Adrenal gland (tissue), 19 donors: ENCODE measurements around the gene PEAR1. TPM values are rescaled to one million over a fixed set of nuclear protein-coding genes. Genes with fewer than 3 reads are reported as not detected.

Experiments used
- DNase-seq, 7 donors: peaks; one replicate each; pipeline ENCODE4 v3.0.0-alpha.2; 2019 to 2020
- H3K27ac ChIP-seq, 5 donors: fragments of 200-600 bp; sonication (generic) in 4 of 5; 1 replicate in 3 of 5; 2 replicates in 2 of 5; pipeline versions ENCODE4 v1.5.1 to v1.8.0; 2016 to 2020; ENCODE audit warnings: mild to moderate bottlenecking in 1 of 5
- H3K27me3 ChIP-seq: fragments of 200-600 bp; 2 replicates; pipeline ENCODE4 v1.8.0; 2021
- H3K36me3 ChIP-seq, 2 donors: fragments of 200-600 bp; replicated peaks in 1 of 2; 1 replicate in 1 of 2; 2 replicates in 1 of 2; pipeline versions ENCODE4 v1.5.1 to v1.8.0; 2018 to 2022
- H3K4me1 ChIP-seq, 2 donors: fragments of 200-600 bp; replicated peaks in 1 of 2; 1 replicate in 1 of 2; 2 replicates in 1 of 2; pipeline versions ENCODE4 v1.5.1 to v1.8.0; 2018 to 2021
- H3K4me3 ChIP-seq, 4 donors: fragments of 200-600 bp; sonication (generic) in 3 of 4; one replicate each; pipeline ENCODE4 v1.5.1; 2016 to 2018
- H3K9me3 ChIP-seq, 3 donors: fragments of 200-600 bp; sonication (generic) in 1 of 3; replicated peaks in 1 of 3; 1 replicate in 2 of 3; 2 replicates in 1 of 3; pipeline versions ENCODE4 v1.5.1 to v1.8.0; 2016 to 2021
- POLR2A ChIP-seq, 2 donors: fragments of 450-650 bp; IDR thresholded peaks; one replicate each; pipeline ENCODE4 v1.6.1; 2017; ENCODE audit warnings: antibody characterized with exemption in 2 of 2, mild to moderate bottlenecking in 2 of 2, moderate library complexity in 1 of 2
- WGBS, 4 donors: extraction: QIAGEN DNeasy Blood & Tissue Kit in 2 of 4; methylation state at CpG; one replicate each; pipeline versions ENCODE4 v1.1.5 to v1.1.7; 2013 to 2017; 5-methylcytosine and 5-hydroxymethylcytosine counted together
- intact Hi-C, 2 donors: fragments of 100-400 bp; cut with DNase I; formaldehyde crosslinking; loops; one replicate each; pipeline versions ENCODE4 v1.14.1 to v1.15.0; 2022 to 2023
- long read RNA-seq, 10 donors: library from polyadenylated mRNA in 3 of 10; unstranded in 2 of 10; stranded (forward) in 1 of 10; transcript quantifications; one replicate each; pipeline ENCODE4 v2.0.0 and lab custom pipeline, GENCODE V29; 2021 to 2026
- polyA plus RNA-seq, 3 donors: library from polyadenylated mRNA; stranded (reverse); fragments of 200-250 nt in 2 of 3; fragments of 350-450 nt in 1 of 3; fragmentation: Illumina TruSeq in 1 of 3; extraction: RNeasy Lipid Tissue Mini Kit (QIAGEN cat#74804) in 1 of 3; gene quantifications; one replicate each; pipeline ENCODE4 v1.2.3, GENCODE V29; 2013 to 2014
- total RNA-seq, 9 donors: library from RNA; depleted of rRNA in 4 of 9; stranded (reverse); fragments of >200 nt in 4 of 9; fragments of 120-200 nt in 1 of 9; fragmentation: NEBNext Ultra II Directional in 1 of 9; extraction: Animal tissue kit (Norgen Biotek cat#: 25700) in 1 of 9; gene quantifications; one replicate each; pipeline versions ENCODE4 v1.1.0 to v1.2.4, GENCODE V29; 2013 to 2023
- TF ChIP-seq, protein P1 (sequence below), 6 experiments: fragments of 450-650 bp in 4 of 6; fragments of 200-600 bp in 2 of 6; sonication (generic) in 1 of 6; IDR thresholded peaks; 1 replicate in 5 of 6; 2 replicates in 1 of 6; pipeline versions ENCODE4 v1.5.1 to v1.8.0; 2016 to 2021; ENCODE audit warnings: antibody characterized with exemption in 6 of 6, mild to moderate bottlenecking in 2 of 6, moderate library complexity in 1 of 6
- donor health status: healthy with polysubstance abuse.
- donor health status: Bipolar disorder and iron deficiency.
- donor health status: DM: yes; HTN: yes; CAD: no.
- donor health status: DM: no; HTN: no; CAD: no.
- donor health status: DM: no; HTN: no; CAD: no.
- donor health status: DM: yes; HTN: yes; CAD: no.

PEAR1 gene, protein sequence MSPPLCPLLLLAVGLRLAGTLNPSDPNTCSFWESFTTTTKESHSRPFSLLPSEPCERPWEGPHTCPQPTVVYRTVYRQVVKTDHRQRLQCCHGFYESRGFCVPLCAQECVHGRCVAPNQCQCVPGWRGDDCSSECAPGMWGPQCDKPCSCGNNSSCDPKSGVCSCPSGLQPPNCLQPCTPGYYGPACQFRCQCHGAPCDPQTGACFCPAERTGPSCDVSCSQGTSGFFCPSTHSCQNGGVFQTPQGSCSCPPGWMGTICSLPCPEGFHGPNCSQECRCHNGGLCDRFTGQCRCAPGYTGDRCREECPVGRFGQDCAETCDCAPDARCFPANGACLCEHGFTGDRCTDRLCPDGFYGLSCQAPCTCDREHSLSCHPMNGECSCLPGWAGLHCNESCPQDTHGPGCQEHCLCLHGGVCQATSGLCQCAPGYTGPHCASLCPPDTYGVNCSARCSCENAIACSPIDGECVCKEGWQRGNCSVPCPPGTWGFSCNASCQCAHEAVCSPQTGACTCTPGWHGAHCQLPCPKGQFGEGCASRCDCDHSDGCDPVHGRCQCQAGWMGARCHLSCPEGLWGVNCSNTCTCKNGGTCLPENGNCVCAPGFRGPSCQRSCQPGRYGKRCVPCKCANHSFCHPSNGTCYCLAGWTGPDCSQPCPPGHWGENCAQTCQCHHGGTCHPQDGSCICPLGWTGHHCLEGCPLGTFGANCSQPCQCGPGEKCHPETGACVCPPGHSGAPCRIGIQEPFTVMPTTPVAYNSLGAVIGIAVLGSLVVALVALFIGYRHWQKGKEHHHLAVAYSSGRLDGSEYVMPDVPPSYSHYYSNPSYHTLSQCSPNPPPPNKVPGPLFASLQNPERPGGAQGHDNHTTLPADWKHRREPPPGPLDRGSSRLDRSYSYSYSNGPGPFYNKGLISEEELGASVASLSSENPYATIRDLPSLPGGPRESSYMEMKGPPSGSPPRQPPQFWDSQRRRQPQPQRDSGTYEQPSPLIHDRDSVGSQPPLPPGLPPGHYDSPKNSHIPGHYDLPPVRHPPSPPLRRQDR
- total RNA-seq = 10 to 100 TPM in 5 of 9 donors, 1 to 10 TPM in 4; 4.5 to 31.1 (median 11.0) TPM
- 10 to 100 TPM in 1 of 3 donors, 1 to 10 TPM in 2; 4.2 to 15.1 (median 6.2) TPM for polyA plus RNA-seq
- long read RNA-seq, donor 1 = 0 reads
- long read RNA-seq, donor 2 = 0 reads
- long read RNA-seq, donor 3, partial matches to known transcripts = 9 of 9 reads
- long read RNA-seq, donor 3, other reads (novel, unspliced or antisense) = 0 of 9 reads
- long read RNA-seq, donor 4, partial matches to known transcripts = 0 of 3 reads
- long read RNA-seq, donor 4, other reads (novel, unspliced or antisense) = 3 of 3 reads
- long read RNA-seq, donor 5, full-length matches to known transcripts = 4 of 12 reads
- long read RNA-seq, donor 5, partial matches to known transcripts = 2 of 12 reads
- long read RNA-seq, donor 5, other reads (novel, unspliced or antisense) = 6 of 12 reads
- long read RNA-seq, donor 6, partial matches to known transcripts = 1 of 6 reads
- long read RNA-seq, donor 6, other reads (novel, unspliced or antisense) = 5 of 6 reads
- long read RNA-seq, donor 7 = 0 reads
- long read RNA-seq, donor 8, partial matches to known transcripts = 9 of 9 reads
- long read RNA-seq, donor 8, other reads (novel, unspliced or antisense) = 0 of 9 reads
- long read RNA-seq, donor 9 = 0 reads
- long read RNA-seq, donor 10, partial matches to known transcripts = 9 of 9 reads
- long read RNA-seq, donor 10, other reads (novel, unspliced or antisense) = 0 of 9 reads

DNA sequence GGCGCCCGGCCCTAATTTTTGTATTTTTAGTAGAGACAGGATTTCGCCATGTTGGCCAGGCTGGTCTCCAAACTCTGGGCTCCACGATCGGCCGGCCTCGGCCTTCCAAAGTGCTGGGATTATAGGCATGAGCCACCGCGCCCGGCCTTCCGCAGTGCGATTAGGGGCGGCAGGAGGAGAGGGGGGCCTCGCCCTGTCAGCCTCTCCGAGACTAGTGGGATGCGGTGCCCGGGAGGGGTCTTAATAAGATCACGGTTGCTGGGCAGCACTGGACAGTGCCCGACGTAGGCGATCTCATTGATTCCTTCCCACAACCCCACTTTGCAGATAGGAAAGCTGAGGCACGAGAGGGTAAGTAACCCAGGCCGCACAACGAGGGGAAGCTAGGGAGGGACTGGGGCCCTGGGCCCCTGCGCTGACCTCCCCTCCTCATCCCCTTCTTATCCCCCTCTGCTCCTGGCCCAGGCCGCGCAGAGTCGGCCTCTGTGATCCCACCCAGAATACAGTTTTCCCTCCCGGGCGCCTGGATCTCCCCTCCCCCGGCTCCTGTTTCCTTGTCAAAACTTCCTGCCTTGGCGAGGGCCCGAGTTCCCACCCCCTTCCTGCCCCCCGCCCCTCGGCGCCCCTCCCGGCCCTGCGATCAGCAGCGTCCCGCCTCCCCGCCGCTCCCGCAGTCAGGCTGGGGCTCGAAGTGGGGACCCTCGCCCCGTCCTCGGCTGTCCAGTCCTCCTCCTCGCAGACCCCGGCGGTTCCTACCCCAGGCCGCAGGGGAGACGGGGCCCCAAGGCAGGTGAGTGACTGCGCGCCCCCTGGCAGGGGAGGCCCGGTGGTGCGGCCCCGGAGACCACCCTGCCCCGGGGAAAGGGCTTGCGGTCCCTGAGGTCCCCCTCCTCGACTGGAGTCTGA, at the start of gene PEAR1:
Gene PEAR1 (plus strand): TSS at position 671 of the 906 bp plus-strand sequence. CDS start 10,209 bp downstream, outside the sequence.
- TF ChIP-seq, protein P1, sequence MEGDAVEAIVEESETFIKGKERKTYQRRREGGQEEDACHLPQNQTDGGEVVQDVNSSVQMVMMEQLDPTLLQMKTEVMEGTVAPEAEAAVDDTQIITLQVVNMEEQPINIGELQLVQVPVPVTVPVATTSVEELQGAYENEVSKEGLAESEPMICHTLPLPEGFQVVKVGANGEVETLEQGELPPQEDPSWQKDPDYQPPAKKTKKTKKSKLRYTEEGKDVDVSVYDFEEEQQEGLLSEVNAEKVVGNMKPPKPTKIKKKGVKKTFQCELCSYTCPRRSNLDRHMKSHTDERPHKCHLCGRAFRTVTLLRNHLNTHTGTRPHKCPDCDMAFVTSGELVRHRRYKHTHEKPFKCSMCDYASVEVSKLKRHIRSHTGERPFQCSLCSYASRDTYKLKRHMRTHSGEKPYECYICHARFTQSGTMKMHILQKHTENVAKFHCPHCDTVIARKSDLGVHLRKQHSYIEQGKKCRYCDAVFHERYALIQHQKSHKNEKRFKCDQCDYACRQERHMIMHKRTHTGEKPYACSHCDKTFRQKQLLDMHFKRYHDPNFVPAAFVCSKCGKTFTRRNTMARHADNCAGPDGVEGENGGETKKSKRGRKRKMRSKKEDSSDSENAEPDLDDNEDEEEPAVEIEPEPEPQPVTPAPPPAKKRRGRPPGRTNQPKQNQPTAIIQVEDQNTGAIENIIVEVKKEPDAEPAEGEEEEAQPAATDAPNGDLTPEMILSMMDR (IDR thresholded peaks at IDR 0.05) = peak in 1 of 6 experiments; percentile 8
- TF ChIP-seq POLR2A (IDR thresholded peaks at IDR 0.05) = peak in 1 of 2 donors; percentile 15
- 5 to 16% (median 9%) methylated on average over 20 to 60 of the region's 60 CpGs for WGBS, 4 donors

DNA sequence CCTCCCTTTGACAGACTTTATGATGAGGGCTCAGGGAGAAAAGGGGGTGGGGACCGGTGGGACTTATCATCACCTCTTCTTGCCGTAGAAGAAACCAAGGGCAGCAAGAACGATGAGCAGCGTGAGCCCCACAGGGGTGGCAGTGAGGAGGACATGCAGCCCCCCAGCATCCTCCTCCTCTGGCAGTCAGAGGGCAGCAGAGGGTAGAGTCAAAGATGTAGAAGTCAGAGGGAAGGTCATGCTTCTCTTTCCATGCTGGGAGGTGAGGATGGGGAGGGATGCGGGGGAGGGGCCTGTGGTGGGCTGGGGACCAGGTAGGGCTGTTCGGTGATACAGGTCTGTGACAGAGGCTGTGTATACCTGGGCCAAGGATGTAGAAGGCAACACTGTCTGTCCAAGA, 49.4 kb upstream of the PEAR1 start:
- no peak overlapping the region for H3K4me3 ChIP-seq
- DNase-seq = no peak
- TF ChIP-seq POLR2A (IDR thresholded peaks at IDR 0.05) = no peak
- TF ChIP-seq, protein P1 (IDR thresholded peaks at IDR 0.05) = no peak
- H3K4me1 ChIP-seq = peaks cover 0 to 3% of the 10 kb centered on the region in 2 donors
- no peaks in the 10 kb centered on the region for H3K36me3 ChIP-seq
- WGBS, 4 donors = 37 to 56% (median 44%) methylated on average over 5 to 6 of the region's 6 CpGs
- no peaks in the 10 kb centered on the region for H3K9me3 ChIP-seq
- H3K27ac ChIP-seq = no peak overlapping the region
- H3K27me3 ChIP-seq = peaks cover 35% of the 10 kb centered on the region
- intact Hi-C loops = loop anchor here in 1 of 2 donors (5.0 kb wide), 1 partner anchor 43 kb away; no protein-coding TSS in a partner anchor

More for the DNA sequence above, at the start of gene PEAR1:
- H3K4me3 ChIP-seq = peak within 1 kb of the TSS in 1 of 4 donors; percentile 52
- intact Hi-C loops = no loop called here
- peaks cover 8% of the 10 kb centered on the region for H3K27me3 ChIP-seq
- H3K36me3 ChIP-seq = no peaks in the 10 kb centered on the region
- DNase-seq = peak in 6 of 7 donors; percentile 33 to 65 (median 44)
- peaks cover 0 to 29% of the 10 kb centered on the region in 2 donors for H3K4me1 ChIP-seq
- H3K9me3 ChIP-seq = no peaks in the 10 kb centered on the region
- H3K27ac ChIP-seq = peak within 1 kb of the TSS in 4 of 5 donors; percentile 54 to 89 (median 79)

DNA sequence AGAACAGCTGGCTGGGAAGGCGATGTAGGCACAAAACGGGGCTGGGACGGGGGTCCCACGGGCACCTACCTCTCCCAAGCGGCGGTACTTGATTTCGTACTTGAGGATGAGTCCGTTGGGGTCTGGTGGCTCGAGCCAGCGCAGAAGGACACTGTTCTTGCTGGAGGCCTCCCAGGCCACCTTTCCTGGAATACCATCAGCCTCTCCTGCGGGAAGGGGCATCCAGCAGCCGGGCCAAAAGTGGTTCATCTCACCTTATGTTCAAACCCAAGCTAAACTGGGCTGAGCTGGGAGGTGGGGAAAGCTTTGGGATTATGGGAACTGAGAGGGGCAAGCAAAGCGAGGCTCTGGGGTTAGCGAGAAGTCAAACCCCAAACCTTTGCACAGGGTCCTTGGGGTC, 48.9 kb upstream of the PEAR1 start:
- no peak for TF ChIP-seq POLR2A (IDR thresholded peaks at IDR 0.05)
- TF ChIP-seq, protein P1 (IDR thresholded peaks at IDR 0.05) = no peak
- Histone ChIP-seq H3K27me3 (peaks cover 36% of the 10 kb centered on the region), H3K4me3 (no peak overlapping the region), H3K4me1 (peaks cover 0 to 3% of the 10 kb centered on the region in 2 donors), H3K27ac (no peak overlapping the region), H3K9me3 (no peaks in the 10 kb centered on the region), H3K36me3 (no peaks in the 10 kb centered on the region)
- intact Hi-C loops = loop anchor here in 1 of 2 donors (5.0 kb wide), 1 partner anchor 43 kb away; no protein-coding TSS in a partner anchor
- WGBS, 4 donors = 10 to 25% (median 20%) methylated on average over 2 to 14 of the region's 14 CpGs
- DNase-seq = no peak
